Fibroblast of villous mesenchyme (primary cell): ENCODE results near the gene CPXM1. TPM values are rescaled to one million over a fixed set of nuclear protein-coding genes. Genes with fewer than 3 reads are reported as not detected.
"Not testable (repeated sequence)": the region's sequence is repeated elsewhere in the genome, so short reads cannot be mapped to it uniquely, and the experiment has no call there.

ENCODE experiments used
- DNase-seq: peaks from one replicate; pipeline ENCODE4 v3.0.0-alpha.2; 2010; ENCODE audit warnings: low read depth
- H3K4me3 ChIP-seq: 2 replicates; pipeline ENCODE4 v1.5.1; 2011; ENCODE audit warnings: low read depth, mild to moderate bottlenecking, low read length
- CTCF ChIP-seq: IDR thresholded peaks from 2 replicates; pipeline ENCODE4 v1.5.1; 2012; ENCODE audit warnings: low read depth, mild to moderate bottlenecking, low read length; ENCODE audit not compliant: insufficient read depth
- total RNA-seq: library from RNA; depleted of rRNA; stranded (reverse); fragments of >200 nt; gene quantifications from 2 replicates; pipeline ENCODE4 v1.2.3, GENCODE V29; 2012

The CPXM1 gene
- total RNA-seq, 1 donor: 10.8 TPM

GRCh38 chr20:2778602-2779321, 21.7 kb downstream of the CPXM1 start:
- TF ChIP-seq CTCF: no peak
- DNase-seq: no peak

GRCh38 chr20:2775139-2775538, 25.3 kb downstream of the CPXM1 start:
- DNase-seq: no peak
- TF ChIP-seq CTCF: no peak

More at GRCh38 chr20:2778602-2779321, 21.7 kb downstream of the CPXM1 start:
- no peak overlapping the region for H3K4me3 ChIP-seq

GRCh38 chr20:2773812-2774211, 26.6 kb downstream of the CPXM1 start:
- TF ChIP-seq CTCF: no peak

More at GRCh38 chr20:2775139-2775538, 25.3 kb downstream of the CPXM1 start:
- no peak overlapping the region for H3K4me3 ChIP-seq

GRCh38 chr20:2771631-2772080, 28.8 kb downstream of the CPXM1 start:
- no peak for TF ChIP-seq CTCF
- no peak for DNase-seq

More at GRCh38 chr20:2773812-2774211, 26.6 kb downstream of the CPXM1 start:
- no peak overlapping the region for H3K4me3 ChIP-seq
- DNase-seq: no peak

GRCh38 chr20:2770091-2770490, 30.3 kb downstream of the CPXM1 start:
- not testable (repeated sequence) for H3K4me3 ChIP-seq, DNase-seq

More at GRCh38 chr20:2771631-2772080, 28.8 kb downstream of the CPXM1 start:
- H3K4me3 ChIP-seq: no peak overlapping the region

GRCh38 chr20:2768632-2769015, 31.8 kb downstream of the CPXM1 start:
- DNase-seq: no peak
- no peak overlapping the region for H3K4me3 ChIP-seq
- no peak for TF ChIP-seq CTCF

GRCh38 chr20:2767768-2768631, 32.4 kb downstream of the CPXM1 start:
- no peak for TF ChIP-seq CTCF
- no peak for DNase-seq
- H3K4me3 ChIP-seq: no peak overlapping the region
